Ovary (tissue), 9 donors: ENCODE measurements around the gene HHIPL1. TPM values are rescaled to one million over a fixed set of nuclear protein-coding genes. Genes with fewer than 3 reads are reported as not detected.

Experiments used
- DNase-seq, 5 donors: peaks; one replicate each; pipeline ENCODE4 v3.0.0-alpha.2; 2019 to 2020
- H3K27ac ChIP-seq, 2 donors: fragments of 200-600 bp; one replicate each; pipeline versions ENCODE4 v1.5.1 to v1.8.0; 2019 to 2022
- H3K27me3 ChIP-seq: fragments of 200-600 bp; one replicate; pipeline ENCODE4 v1.8.0; 2022
- H3K36me3 ChIP-seq: fragments of 200-600 bp; sonication (generic); one replicate; pipeline ENCODE4 v1.5.1; 2019
- H3K4me1 ChIP-seq: one replicate; pipeline ENCODE4 v1.8.1; 2013; ENCODE audit warnings: mild to moderate bottlenecking, moderate library complexity; ENCODE audit not compliant: insufficient read depth
- H3K4me3 ChIP-seq: fragments of 200-600 bp; sonication (generic); one replicate; pipeline ENCODE4 v1.5.1; 2017
- H3K9me3 ChIP-seq, 2 donors: fragments of 200-600 bp in 1 of 2; sonication (generic) in 1 of 2; one replicate each; pipeline versions ENCODE4 v1.5.1 to v1.8.1; 2013 to 2019; ENCODE audit warnings: mild to moderate bottlenecking in 1 of 2, moderate library complexity in 1 of 2
- EP300 ChIP-seq: sonication (generic); formaldehyde crosslinking; IDR thresholded peaks from one replicate; pipeline ENCODE4 v1.6.1; 2017; ENCODE audit warnings: antibody characterized with exemption
- POLR2A ChIP-seq: fragments of 450-650 bp; IDR thresholded peaks from one replicate; pipeline ENCODE4 v1.6.1; 2017; ENCODE audit warnings: antibody characterized with exemption, mild to moderate bottlenecking, moderate library complexity
- WGBS, 3 donors: extraction: QIAGEN DNeasy Blood & Tissue Kit in 1 of 3; methylation state at CpG; one replicate each; pipeline versions ENCODE4 v1.1.5 to v1.1.7; 2013 to 2017; 5-methylcytosine and 5-hydroxymethylcytosine counted together
- intact Hi-C, 4 donors: fragments of 100-400 bp; cut with DNase I; formaldehyde crosslinking; loops; one replicate each; pipeline versions ENCODE4 v1.11.0 to v1.15.1; 2022 to 2023
- polyA plus RNA-seq, 2 donors: library from polyadenylated mRNA; stranded (reverse); fragments of 200-250 nt in 1 of 2; fragments of 350-450 nt in 1 of 2; fragmentation: Illumina TruSeq in 1 of 2; extraction: RNeasy Lipid Tissue Mini Kit (QIAGEN cat#74804) in 1 of 2; gene quantifications; one replicate each; pipeline ENCODE4 v1.2.3, GENCODE V29; 2013 to 2014
- total RNA-seq, 7 donors: library from RNA; depleted of rRNA in 2 of 7; stranded (reverse); fragments of >200 nt in 2 of 7; fragmentation: NEBNext Ultra II Directional in 3 of 7; extraction: Animal tissue kit (Norgen Biotek cat#: 25700) in 3 of 7; gene quantifications; one replicate each; pipeline versions ENCODE4 v1.1.0 to v1.2.4, GENCODE V29; 2016 to 2023
- TF ChIP-seq, protein P1 (sequence below), 3 donors: fragments of 450-650 bp in 2 of 3; fragments of 200-600 bp in 1 of 3; IDR thresholded peaks; one replicate each; pipeline versions ENCODE4 v1.5.1 to v1.8.0; 2016 to 2022; ENCODE audit warnings: antibody characterized with exemption in 3 of 3, mild to moderate bottlenecking in 1 of 3
- donor health status: DM: no; HTN: no; CAD: no; lungs with moderate emphysema.
- donor health status: DM: no; HTN: no; CAD: no.
- donor health status: Bipolar disorder and iron deficiency.
- donor health status: DM: yes; HTN: yes; CAD: no.
- donor health status: DM: no; HTN: no; CAD: no.
- donor health status: DM: yes; HTN: yes; CAD: no.

Gene HHIPL1
- total and polyA plus RNA-seq, 9 donors: 0.48 to 3.8 (median 2.1) TPM

DNA sequence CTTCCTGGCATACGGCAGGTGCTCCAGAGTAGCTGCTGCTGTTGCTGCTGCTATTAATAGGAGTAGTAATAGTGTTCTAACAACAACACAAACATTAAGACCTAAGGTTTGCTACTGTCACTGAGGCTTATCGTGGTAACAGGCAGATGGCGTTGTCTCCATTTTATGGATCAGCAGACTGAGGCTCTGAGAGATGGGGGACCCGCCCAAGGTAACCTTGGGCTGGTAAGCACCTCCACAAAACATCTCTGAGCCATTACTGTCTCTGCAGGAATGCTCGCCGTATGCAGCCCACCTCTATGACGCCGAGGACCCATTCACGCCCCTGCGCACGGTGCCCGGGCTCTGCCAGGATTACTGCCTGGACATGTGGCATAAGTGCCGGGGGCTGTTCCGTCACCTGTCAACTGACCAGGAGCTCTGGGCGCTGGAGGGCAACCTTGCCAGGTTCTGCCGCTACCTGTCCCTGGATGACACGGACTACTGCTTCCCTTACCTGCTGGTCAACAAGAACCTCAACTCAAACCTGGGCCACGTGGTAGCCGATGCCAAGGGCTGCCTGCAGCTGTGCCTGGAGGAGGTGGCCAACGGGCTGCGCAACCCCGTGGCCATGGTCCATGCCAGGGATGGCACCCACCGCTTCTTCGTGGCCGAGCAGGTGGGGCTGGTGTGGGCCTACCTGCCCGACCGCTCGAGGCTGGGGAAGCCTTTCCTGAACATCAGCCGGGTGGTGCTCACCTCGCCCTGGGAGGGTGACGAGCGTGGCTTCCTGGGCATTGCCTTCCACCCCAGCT, 7.2 kb downstream of the HHIPL1 start:
- H3K36me3 ChIP-seq: no peaks in the 10 kb centered on the region
- intact Hi-C loops: no loop called here
- TF ChIP-seq POLR2A (no peak), EP300 (no peak)
- TF ChIP-seq, protein P1, sequence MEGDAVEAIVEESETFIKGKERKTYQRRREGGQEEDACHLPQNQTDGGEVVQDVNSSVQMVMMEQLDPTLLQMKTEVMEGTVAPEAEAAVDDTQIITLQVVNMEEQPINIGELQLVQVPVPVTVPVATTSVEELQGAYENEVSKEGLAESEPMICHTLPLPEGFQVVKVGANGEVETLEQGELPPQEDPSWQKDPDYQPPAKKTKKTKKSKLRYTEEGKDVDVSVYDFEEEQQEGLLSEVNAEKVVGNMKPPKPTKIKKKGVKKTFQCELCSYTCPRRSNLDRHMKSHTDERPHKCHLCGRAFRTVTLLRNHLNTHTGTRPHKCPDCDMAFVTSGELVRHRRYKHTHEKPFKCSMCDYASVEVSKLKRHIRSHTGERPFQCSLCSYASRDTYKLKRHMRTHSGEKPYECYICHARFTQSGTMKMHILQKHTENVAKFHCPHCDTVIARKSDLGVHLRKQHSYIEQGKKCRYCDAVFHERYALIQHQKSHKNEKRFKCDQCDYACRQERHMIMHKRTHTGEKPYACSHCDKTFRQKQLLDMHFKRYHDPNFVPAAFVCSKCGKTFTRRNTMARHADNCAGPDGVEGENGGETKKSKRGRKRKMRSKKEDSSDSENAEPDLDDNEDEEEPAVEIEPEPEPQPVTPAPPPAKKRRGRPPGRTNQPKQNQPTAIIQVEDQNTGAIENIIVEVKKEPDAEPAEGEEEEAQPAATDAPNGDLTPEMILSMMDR (IDR thresholded peaks at IDR 0.05): no peak
- peaks cover 4% of the 10 kb centered on the region for H3K4me1 ChIP-seq
- no peaks in the 10 kb centered on the region for H3K27me3 ChIP-seq
- H3K27ac ChIP-seq: no peak overlapping the region
- no peak overlapping the region for H3K4me3 ChIP-seq
- no peak for DNase-seq
- 93 to 97% (median 95%) methylated on average over 32 of the region's 32 CpGs for WGBS, 3 donors
- no peaks in the 10 kb centered on the region for H3K9me3 ChIP-seq

- Histone ChIP-seq H3K27ac (no peak overlapping the region), H3K4me3 (no peak overlapping the region), H3K36me3 (no peaks in the 10 kb centered on the region), H3K4me1 (peaks cover 4% of the 10 kb centered on the region), H3K9me3 (no peaks in the 10 kb centered on the region), H3K27me3 (no peaks in the 10 kb centered on the region)
- TF ChIP-seq EP300: no peak
- TF ChIP-seq, protein P1 (IDR thresholded peaks at IDR 0.05): peak in 1 of 3 donors; percentile 7
- peak; percentile 49 to 67 (median 53) for DNase-seq
- 20 to 31% (median 29%) methylated on average over 7 of the region's 7 CpGs for WGBS, 3 donors
- intact Hi-C loops: no loop called here
Measured at GRCh38 chr14:99654235-99654985, 9.5 kb downstream of the HHIPL1 start.

- TF ChIP-seq, protein P1 (IDR thresholded peaks at IDR 0.05): no peak
- TF ChIP-seq POLR2A (no peak), EP300 (no peak)
- intact Hi-C loops: no loop called here
- 92 to 96% (median 95%) methylated on average over 4 of the region's 4 CpGs for WGBS, 3 donors
Measured at GRCh38 chr14:99655521-99655920, 10.6 kb downstream of the HHIPL1 start.

GRCh38 chr14:99656171-99656570, 11.2 kb downstream of the HHIPL1 start:
- WGBS, 3 donors: 81 to 92% (median 85%) methylated on average over 5 of the region's 5 CpGs
- intact Hi-C loops: no loop called here
- H3K4me3 ChIP-seq: no peak overlapping the region
- no peaks in the 10 kb centered on the region for H3K9me3 ChIP-seq
- no peaks in the 10 kb centered on the region for H3K36me3 ChIP-seq
- H3K27me3 ChIP-seq: no peaks in the 10 kb centered on the region
- peaks cover 4% of the 10 kb centered on the region for H3K4me1 ChIP-seq
- no peak for DNase-seq
- no peak overlapping the region for H3K27ac ChIP-seq
- TF ChIP-seq, protein P1 (IDR thresholded peaks at IDR 0.05): no peak

More at GRCh38 chr14:99655521-99655920, 10.6 kb downstream of the HHIPL1 start:
- H3K4me1 ChIP-seq: peaks cover 4% of the 10 kb centered on the region
- no peaks in the 10 kb centered on the region for H3K36me3 ChIP-seq
- no peaks in the 10 kb centered on the region for H3K27me3 ChIP-seq
- no peak overlapping the region for H3K4me3 ChIP-seq
- H3K27ac ChIP-seq: no peak overlapping the region
- H3K9me3 ChIP-seq: no peaks in the 10 kb centered on the region
- no peak for DNase-seq
